Naive B cell (primary cell): Measurements from ENCODE around the gene PMEPA1. TPM values are rescaled to one million over a fixed set of nuclear protein-coding genes. Genes with fewer than 3 reads are reported as not detected.

Experiments
- polyA plus RNA-seq, 6 donors: library from polyadenylated mRNA; unstranded; fragments of 300-500 nt; fragmentation: Illumina TruSeq; gene quantifications; one replicate each; pipeline ENCODE4 v1.2.3, GENCODE V29; 2021; ENCODE audit warnings: low read depth in 6 of 6

Gene PMEPA1
- polyA plus RNA-seq, 6 donors from 2014 or later, result 7.6 to 18.7 (median 12.5) TPM

Other genes with a start within 250 kb of the PMEPA1 start
- gene CTCFL, start 184.9 kb downstream of the PMEPA1 start, polyA plus RNA-seq, result not detected
- not detected for gene PCK1, start 148.9 kb downstream of the PMEPA1 start, polyA plus RNA-seq
- gene ZBP1, start 89.6 kb downstream of the PMEPA1 start, polyA plus RNA-seq, result 10 to 100 TPM in 5 of 6 donors, 1 to 10 TPM in 1; 7.6 to 24.1 (median 15.5) TPM